ENCODE data around the gene UQCR10.

- no peak for TF ChIP-seq GATA3 (IDR thresholded peaks at IDR 0.05; ENCODE audit: low read depth, low read length)
- TF ChIP-seq GATA2 (IDR thresholded peaks at IDR 0.05; ENCODE audit: low read depth, low read length): no peak
These were observed at the start of gene UQCR10 for GRCh38 chr22:29767171-29768051.
